Stimulated activated CD8-positive, alpha-beta memory T cell treated with anti-CD3 and anti-CD28 coated beads, Interleukin-12 subunit alpha, Interleukin-12 subunit beta, amount 100 ng/mL, for 1 hour (primary cell): ENCODE results near the gene HABP2.

Experiments
- DNase-seq: peaks from one replicate; pipeline ENCODE4 v3.0.0-alpha.2; 2020; ENCODE audit warnings: low read depth

Gene HABP2

DNA sequence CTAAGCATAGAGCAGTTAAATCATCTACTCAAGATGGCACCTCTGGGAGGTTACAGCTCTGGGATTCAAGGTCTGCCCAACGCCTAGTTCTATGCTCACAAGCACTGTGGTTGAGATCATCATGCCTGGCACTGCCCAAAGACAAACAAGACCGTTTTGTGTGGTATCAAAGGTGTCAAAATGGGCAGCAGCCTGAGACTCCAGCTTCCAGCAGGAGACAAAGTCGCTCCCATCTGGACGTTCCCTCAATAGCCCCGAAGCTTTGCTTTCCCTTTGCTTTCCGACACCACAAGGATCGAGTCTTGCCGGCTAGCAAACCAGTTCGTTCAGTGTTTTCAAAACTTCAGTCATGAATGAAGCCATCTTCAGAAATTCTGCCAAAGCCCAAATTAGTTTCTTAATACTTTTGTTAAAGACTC is 5.1 kb downstream of the HABP2 start:
- DNase-seq = no peak

DNA sequence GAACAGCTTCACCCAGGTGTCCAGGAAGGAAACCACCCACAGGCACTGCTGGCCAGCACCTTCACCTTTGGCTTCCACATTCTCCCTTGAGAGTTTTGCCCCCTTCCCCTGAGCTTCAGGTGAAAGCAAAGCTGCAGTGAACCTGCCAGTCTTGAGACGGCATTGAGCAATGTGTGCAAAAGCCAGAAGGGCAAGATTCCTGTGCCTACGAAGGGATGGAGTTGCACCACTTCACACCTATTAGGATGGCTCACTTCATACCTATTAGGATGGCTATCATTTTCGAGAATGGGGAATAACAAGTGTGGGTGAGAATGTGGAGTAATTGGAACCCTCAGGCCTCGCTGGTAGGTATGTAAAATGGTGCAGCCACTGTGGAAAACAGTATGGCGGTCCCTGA is 7.2 kb downstream of the HABP2 start:
- no peak for DNase-seq

DNA sequence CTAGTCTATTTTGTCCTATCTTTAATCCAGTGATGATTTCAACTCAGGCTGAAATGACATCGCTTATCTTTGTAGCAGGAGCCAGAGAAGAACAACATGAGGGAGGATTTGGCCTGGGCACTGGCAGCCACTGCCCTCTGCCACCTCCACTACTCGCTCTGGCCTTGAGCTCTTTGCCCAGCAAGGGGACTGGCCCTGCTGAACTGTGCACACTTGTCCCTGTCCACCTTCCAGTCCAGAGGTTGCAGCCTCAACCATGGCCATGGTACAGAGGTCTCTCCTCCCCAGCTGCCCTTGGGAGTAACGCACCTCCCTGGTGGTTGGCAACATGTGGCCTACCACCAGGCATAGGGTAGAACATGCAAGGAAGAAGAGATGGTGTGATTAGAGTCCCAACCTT is 8.4 kb downstream of the HABP2 start:
- no peak for DNase-seq

DNA sequence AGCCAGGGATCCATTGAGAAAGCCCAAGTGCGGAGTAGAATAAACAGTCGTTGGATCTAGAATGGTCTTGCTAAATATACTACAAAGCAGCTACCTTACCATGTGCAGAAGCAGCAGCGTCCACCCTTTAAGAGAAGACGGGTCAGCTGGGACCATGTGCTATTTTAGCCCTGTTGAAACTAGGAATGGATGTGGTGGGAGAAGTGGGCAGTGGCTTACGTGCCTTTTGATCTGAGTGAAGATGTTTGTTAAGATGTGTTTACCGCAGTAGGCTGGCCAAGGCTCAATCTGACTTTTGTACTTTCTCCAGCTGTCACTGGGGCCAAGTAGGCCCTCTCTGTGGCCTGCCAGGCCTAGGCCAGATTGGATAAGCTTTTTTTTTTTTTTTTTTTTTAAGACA is 9.2 kb downstream of the HABP2 start:
- DNase-seq = no peak

DNA sequence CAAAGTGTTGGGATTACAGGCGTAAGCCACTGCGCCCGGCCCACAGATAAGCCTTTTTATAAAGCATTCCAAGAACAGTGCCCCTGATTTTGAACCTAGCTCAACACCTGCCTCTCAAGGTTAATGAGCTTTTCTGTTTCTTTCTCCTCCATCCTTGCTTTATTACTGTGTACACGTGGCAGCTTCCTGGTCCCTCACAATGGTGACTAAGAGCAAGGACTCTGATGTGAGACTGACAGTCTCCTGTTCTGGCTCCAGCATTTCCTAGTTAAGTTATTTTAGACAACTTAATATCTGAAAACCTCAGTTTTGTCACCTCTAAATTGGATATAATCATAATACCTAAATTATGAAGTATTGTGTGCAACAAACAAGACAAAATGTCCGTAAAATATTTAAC is 9.9 kb downstream of the HABP2 start:
- no peak for DNase-seq

DNA sequence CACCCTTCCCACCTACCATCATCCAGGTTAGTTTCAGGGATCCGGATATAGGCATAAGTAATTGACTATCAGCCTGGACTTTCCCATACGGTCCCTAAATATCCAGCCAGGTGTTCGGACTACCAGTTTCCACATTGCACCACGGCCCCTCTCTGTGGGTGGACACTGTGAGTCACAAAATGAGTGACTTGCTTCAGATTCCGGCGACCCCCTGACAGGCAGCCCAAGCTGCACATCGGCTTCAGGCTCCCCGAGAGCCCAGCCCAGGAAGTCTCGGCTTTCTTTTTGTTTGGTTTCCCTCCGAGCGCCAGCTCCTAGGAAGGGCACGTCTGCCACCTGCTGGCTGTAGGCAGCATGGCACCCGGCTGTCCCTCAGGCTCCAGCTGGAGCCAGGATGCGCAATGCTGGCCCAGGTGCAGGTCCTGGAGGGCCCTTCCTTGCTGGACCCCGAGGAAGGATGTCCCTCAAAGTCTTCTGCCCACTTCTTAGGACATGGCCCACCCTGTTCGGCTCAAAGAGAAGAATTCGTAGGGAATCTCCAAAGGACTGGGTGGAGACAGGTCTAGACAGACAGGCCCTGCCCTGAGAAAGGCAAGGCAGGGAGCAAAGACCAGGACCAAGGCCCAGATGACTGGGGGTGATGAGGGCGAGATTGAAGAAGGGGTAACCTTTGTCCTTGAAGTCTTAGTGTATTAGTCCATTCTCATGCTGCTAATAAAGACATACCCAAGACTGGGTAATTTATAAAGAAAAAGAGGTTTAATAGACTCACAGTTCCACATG is 10.6 kb downstream of the HABP2 start:
- peak; percentile 30 for DNase-seq

DNA sequence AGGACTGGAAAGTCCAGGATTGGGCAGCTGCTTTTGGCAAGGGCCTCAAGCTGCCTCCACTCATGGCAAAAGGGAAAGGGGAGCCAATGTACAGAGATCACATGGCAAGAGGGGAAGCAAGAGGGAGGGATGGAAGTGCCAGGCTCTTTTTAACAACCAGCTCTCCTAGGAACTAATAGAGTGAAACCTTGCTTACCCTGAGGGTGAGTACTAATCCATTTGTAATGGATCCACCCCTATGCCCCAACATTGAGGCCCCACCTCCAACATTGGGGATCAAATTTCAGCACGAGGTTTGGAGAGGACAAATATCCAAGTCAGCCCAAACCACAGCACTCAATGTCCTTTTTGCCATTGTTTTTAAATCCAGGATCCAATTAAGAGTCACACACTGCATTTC is 12.5 kb downstream of the HABP2 start:
- DNase-seq = no peak

DNA sequence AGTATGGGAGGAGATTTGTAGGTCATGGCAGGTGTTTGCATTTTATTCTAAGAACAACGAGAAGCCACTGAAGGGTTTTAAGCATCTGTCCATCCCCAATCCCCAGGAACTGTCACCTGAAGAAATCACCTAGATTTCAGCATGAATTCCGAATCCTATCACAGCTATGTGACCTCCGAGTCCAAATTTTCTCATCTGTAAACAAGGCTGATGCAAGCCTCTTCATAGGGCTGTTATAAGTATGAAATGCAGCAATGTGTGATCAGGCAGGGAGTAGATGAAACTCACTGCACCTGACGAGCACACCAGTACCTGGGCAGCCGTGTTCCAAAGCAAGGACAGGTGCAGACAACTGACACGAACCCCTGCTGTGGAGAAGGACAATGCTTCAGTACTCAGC is 14.0 kb downstream of the HABP2 start:
- DNase-seq = no peak

DNA sequence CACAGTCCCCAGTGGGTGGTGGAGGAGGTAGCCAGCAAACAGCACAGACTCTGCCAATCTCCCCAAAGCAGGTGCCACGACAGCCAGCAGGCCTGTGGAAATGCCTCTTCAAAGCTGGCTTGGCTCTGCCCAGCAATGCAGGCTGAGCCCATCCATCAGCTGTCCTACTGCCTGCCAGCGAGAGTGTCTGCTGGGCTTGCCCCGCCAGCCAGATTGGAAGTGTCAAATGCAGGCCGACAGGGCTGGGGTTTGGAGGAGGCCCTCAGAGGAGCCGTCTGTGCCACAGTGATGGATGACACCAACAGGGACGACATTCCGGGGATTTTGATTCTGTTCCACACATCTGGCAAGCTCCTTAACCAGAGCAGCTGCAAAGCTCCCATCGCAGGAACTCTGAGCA is 16.7 kb downstream of the HABP2 start:
- DNase-seq = no peak

DNA sequence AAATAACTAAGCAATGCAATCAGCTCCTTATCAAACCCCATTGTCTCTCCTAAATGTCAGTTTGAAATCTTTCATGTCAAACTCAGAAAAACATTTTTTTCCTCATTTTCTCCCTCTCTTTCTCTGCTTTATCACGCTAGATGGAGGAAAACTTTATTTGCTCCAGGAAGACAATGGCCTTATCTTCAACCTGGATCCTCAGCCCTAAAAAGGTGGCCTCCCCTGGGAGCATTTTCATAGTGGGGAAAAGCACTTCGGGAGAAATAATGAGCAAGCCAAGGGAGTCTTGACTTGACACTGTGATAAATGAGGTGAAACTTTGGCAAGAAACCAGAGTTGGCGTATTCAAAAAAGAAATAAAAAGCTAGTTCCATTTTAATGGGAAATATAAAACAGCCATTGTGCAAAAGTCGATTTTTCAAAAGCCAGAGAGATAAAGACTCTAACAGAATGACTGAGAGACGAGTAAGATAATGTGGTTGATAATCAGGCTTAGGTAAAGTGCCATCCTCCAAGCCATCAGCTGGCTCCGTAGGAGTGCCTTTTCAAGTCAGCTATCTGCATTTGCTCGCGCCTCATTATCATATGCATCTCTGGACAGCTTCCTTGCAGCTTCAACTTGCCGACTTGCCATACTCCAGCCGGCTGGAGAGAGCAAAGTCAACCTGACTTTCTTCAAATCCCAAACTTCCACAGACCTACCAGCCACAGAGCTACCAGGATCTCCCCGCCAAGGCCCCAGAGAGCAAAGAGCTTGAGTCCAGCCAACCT is 19.9 kb downstream of the HABP2 start:
- no peak for DNase-seq

DNA sequence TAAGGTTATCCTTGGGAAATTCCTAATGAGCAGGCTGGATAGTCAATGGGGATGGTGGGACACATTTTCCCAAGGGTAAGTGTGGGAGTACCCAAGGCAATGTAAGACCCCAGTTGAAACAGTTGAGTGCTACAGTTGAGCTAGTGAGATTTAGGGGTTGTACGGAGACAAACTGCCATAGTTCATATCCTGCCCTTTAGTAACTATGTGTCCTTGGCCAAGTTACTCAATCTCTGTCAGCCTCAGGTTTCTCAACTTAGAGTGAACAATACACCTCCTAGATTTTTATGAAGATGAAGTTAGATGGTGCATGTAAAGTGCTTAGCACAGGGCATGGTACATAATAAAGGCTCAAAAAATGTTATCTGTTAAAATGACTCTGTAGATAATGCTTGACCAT is 20.5 kb downstream of the HABP2 start:
- DNase-seq = no peak

DNA sequence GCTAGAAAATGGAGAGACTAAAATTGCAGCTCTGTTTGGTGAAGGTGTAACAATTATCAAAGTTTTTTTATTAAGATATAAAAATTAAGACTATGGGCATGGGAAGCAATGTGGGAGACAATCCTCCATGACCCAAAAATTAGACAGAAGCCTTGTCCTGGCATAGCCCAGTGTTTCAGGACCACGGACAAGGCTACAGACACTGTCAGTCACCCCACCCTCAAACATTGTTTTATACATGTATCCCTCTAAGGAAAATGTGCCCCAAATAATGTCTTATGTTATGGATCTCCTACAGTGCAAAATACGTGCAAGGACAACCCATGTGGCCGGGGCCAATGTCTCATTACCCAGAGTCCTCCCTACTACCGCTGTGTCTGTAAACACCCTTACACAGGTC is 24.0 kb downstream of the HABP2 start:
- no peak for DNase-seq

DNA sequence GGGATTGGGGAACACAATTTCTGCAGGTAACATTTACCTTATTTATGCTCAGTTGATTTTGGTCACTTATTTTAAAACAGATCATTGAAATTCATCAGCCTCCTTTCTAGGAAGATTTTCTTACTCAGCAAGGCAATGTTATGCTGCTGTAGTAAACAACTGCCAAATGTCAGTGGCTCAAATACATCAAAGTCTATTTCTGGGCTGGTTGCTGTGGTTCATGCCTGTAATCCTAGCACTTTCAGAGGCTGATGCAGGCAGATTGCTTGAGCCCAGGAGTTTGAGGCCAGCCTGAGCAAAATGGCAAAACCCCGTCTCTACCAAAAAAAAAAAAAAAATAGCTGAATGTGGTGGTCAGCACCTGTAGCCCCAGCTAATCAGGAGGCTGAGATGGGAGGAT is 25.9 kb downstream of the HABP2 start:
- DNase-seq = no peak

DNA sequence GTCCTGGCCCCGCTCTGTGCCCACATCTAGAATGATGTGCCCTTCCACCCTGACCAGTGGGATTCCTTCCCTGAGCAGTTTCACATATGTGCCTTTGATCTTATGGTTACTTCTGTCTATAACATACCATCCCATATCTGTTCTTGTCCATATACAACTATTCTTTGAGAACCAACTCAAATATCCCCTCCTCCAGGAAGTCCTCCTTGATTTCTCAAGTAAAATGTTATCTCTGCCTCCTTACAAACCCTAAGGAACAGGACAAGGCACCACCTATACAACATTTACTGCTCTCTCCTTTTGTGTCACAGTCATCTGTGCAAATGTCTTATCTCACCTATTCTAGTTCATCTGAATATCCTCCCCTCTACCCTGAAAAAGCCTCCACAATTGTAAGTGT is 28.2 kb downstream of the HABP2 start:
- DNase-seq = no peak

DNA sequence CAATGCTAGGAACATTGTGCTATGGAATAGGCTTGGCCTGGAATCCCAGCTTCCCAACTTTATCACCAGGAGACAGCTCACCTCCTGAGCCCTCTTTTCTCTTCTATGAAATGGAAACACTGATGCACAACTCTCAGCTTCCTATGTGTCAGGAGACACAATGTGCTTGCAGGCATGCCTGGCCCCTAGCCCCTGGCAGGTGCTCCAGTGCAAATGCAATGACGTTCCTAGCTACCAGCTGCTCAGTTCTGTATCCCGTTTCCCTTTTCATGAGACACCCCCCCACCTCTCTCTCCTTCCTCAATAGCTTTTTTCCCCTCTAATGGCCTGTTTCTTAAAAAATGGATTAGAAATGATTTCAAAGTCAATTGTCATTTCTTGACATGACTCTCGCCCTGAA is 30.7 kb downstream of the HABP2 start:
- no peak for DNase-seq

DNA sequence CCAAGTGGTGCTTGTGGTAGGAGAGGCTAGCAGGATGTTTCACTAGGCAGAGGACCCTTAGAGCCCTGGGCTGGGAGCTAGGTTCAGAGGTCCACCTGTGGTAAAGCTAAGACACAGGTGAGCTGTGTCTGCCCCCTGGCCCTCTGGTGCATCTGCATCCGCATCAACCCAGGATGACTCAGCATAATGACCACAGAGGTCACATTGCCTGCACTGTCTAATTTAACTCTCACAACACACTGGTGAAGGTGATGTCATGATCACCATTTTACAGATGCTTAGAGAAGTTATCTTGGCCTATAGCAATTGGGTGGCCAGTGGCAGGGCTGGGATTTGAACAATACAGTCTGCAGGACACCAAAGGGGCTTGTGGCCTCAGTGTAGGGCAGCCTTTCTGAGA is 33.1 kb downstream of the HABP2 start:
- DNase-seq = no peak

DNA sequence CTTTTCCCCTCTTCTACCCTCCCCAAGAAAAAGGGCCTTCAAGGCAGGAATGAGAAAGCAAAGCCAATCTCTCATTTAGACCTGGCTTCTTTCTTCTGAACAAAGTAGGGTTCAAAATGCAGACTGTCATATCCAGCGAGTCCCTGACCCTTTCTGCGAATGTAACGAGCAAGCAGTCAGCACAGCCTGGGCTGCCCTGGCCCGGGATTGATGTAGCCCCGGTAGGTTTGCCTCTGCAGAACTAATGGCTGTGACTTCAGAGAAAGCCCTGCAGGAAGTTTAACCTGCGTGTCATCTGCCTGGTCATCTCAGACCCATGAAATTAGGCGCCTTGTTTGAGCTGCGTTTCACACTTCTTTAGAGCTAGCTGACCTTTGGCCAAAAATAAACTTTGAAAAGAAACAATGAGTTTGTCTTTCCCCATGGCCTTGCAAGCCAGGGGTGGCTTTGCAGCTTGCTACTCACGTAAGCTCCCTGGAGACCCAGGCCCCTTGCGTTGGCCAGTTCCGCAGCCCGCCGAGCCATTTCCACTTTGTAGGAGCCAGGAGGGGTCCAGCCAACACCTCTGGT is 36.4 kb downstream of the HABP2 start:
- DNase-seq = no peak

DNA sequence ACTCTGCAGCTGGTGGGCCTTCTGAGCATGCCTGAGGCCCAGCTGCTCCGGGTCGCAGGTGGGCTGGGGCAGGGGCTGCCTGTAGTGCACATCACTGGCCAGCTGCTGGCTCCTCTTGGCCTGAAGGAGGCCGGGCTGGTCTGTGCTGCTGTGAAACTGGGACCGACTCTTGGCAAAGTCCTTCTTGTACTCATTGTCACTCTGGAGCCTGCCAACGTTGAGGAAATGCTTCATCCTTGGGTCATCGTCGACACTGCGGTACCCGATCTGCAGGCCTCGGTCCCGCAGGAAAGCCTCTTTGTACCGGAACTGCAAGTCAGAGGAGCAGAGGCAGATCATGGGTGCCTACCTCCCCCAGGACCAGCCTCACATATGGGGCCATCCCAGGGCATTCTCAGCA is 37.7 kb downstream of the HABP2 start:
- DNase-seq = no peak

DNA sequence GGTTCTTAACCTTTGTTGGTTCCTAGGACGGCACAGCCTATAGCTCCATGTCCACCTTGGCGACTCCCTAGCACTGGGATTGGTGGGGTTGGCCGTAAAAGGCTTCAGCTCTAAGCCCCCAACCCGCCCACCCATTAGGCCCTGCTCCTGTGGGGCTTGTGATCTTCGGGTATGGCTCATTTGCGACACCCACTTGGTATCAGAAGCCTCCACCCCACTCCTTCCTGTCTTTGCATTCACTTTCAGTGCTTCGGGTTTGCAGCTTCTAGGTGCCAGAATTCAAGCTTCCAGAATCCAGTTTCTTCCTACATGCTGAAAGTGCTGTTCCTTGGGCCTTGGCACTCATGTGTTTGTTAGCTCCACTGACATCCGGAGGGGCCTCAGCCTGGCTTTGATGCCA is 39.5 kb downstream of the HABP2 start:
- no peak for DNase-seq

DNA sequence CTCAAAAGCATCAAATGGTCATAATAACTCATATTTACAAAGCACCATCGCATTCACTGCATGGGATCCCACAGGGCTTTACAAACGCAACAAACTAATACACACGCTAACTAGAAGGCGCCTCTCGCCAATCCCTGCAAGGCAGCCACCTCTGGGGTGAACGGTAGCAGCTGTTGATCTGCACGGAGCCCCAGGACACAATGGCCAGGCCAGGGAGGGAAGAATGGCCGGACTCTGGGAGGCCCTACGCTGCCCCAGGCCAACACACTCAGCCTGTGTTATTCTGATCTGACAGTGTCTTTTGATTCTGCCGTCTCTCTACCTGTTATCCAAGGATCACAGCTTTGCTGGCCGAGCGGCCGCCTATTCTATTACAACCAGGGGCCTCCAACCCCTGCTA is 41.8 kb downstream of the HABP2 start:
- DNase-seq = no peak

DNA sequence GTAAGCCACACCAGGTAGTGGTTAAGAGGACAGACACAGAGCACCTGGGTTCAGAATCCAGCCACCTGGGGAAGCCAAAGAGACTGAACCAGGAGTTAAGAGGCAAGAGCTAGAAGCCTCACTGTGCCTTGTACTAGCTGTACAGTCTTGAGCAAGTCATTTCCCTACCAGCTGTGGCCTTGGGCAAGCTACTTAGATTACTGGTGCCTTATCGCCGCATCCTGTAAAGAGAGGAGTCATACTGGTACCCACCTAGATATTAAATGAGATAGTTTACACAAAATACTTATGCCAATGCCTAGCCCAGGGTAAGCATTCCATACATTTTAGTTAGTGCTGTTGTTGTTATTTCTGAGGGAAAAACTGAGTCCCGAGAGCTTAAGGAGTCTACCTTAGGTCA is 47.7 kb downstream of the HABP2 start:
- no peak for DNase-seq

DNA sequence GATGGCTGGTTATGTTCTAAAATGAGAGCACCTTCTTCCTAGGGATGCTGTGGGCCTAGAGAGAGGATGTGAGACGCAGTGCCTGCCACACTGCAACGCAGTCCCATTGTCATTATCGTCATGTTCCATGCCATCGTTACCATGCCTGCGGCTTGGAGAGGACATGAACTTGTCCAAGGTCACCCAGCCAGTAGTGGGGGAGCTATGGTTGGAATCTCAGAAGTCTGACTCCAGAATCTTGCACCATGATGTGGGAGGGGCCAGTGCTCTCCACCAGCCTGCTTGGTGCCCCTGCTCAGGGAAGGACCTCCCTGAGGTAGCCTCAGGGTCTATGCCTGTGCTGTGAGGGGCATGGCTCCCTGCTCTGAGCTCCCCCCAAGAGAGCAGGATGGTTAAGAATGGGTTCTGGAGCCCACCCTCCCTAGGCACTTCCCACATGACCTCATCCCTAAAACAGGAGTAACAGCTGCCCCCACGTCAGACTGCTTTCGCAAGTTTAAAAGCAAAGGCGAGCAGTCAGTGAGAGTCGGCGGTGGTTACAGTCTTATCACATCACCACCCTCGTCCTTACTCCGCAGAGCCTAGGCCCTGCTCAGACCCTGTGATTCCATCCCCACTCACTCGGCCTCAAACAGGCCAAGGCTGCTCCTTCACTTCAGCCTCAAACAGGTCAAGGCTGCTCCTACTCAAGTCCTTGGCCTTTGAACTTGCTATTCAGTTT is 50.4 kb downstream of the HABP2 start:
- DNase-seq = no peak

DNA sequence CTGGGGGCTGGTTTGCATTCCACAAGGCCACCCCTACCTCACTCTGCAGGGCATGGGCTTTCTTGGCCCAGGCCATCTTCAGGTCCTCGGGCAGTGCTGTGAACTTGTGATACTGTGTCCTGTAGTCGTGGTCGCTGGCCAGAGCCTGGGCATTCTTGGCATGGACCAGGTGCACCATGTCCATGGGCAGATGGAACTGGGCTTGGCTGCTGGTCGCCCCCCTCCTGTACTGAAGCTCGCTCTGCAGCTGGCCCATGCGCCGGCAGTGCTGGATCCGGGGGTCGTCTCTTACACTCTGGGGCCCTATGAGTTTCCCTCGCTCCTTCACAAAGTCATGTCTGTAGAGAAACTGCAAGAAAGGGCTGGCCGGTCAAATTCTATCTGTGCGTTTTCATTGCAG is 51.7 kb downstream of the HABP2 start:
- no peak for DNase-seq
